Stimulated activated CD4-positive, alpha-beta T cell treated with anti-CD3 and anti-CD28 coated beads, TNF-alpha, amount 100 ng/mL, for 48 hours (primary cell): Measurements from ENCODE around the gene ERBB4.

Experiments
- DNase-seq, 3 donors: peaks; one replicate each; pipeline ENCODE4 v3.0.0-alpha.2; 2020; ENCODE audit warnings: low read depth in 3 of 3

The ERBB4 gene

DNA sequence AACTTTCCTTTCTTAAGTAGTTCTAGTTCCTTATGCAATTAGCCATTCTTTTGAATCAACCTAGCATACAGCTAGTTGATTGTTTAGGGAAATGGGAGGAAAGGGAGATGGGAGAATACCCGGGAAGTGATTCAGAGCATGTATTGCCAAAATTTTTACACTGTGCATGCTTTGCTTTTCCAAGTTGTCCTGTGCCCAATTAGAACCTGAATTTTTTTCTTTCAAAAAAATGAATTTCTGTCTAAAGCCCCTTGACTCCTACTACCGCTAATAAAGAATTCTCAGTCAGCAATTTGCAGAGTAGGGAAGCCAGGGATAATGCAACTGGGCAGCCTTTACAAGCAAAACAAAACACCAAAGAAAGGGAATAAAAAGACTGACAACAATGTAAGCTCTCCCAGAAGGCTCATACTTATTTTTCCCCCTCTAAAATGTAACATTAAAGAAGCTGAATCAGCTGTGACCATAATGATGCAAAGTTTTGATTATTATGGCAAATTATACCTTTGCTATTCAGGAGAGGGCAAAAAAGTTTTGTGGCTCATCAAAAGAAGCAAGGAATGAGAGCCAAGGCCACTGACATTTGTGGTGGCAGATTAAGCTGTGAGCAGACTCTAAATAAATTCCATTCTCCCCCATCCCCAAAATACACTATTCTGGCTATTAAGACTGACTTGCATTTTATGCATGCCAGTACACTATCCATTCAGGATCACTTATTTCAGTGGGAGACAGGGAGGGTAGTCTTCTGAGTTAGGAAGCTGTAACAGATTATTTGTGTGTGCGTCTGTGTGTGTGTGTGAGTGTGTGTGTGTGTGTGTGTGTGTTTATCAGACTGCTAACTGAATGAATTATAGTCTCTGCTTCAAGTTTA, 174.3 kb downstream of the ERBB4 start:
- DNase-seq: no peak

DNA sequence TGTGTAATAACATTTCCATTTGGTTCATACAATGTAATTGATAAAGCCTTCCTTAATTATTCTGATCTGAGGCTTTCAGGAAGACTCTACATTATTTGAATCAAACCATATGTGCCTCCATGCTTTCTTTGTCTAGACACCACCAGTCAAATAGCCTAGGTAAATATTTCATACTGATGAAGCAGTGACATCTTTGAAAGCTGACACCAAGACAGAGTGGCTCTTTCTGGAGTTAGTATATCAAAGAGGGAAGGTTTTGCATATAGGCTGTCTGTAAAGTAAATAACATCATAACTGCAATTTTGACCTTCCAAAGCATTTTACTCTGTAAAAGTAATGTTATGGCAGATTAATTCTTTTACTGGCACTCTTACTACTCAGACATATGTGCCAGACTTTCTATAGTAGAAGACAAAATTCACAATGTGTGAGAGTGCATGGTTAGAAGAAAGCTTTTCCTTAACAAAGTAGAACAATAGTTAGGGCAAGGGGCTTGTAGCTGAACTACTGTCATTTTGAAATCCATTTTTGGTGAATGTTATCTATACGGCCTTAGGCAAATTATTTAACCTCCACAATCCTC, 177.3 kb downstream of the ERBB4 start:
- DNase-seq: no peak

DNA sequence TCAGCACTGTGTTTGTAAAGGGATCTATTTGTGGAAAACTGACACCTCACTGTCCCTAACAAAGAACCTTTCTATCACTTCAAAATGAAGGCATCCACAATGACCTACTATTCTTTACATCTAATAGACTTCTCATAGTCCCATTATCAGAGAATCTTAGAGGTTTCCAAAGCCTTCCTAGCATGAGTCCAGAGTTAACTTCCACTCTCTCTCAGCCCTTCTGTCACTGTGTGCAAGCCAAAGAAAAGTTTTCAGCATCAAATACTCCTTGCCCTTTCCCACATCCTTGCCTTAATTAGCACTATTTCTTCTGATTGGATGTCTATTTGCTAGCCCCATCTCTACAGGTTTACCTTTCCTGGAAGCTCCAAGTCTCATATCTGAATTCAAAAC, 178.5 kb downstream of the ERBB4 start:
- DNase-seq: no peak

DNA sequence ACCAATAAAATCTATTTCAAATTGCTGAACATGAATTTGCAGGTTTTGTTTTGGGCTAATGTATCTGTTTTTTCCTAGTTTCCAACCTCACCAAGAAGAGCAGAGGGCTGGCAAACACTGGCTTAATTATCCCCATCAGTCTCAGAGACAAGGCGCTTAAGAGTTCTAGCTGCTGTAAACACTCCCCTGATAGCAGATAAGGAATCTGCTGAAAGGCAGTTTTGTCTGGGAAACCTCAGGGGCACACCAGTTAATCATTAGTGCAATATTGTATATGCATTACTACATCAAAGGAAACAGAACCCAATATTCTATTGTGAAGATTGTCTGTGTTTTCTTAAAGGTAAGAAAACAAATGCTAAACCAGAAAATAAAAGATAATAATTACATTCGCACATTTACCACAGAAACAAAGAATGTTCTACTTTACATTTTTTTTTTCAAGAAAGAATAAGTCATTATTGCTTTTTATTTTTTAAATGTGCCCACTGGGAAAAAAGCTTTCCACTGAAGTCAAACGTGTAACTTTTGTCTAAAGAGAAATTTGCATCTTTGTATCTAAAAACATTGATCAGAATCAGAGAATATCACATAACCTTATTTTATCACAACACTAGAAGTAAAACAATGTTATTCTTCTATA, 179.1 kb downstream of the ERBB4 start:
- no peak for DNase-seq

- no peak for DNase-seq
Observed at GRCh38 chr2:212357606-212358005, 181.0 kb downstream of the ERBB4 start.

DNA sequence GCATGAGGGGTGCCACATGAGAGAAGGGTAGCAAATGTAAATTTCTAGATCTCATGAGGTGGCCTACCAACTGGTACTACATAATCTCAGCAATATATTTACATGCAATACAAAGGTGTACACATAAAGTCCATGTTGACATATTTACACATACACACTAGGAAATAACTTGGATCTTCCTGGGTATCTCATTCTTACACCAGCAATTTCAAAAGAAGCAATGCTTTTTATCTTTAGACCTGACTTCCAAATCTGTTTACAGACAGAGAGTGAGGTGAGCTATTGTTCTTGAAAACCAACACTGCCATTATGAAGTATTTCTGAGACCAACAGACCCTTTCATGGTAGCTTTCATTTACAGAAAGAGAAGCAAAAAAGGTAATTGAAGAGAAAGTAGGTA, 184.2 kb downstream of the ERBB4 start:
- no peak for DNase-seq

DNA sequence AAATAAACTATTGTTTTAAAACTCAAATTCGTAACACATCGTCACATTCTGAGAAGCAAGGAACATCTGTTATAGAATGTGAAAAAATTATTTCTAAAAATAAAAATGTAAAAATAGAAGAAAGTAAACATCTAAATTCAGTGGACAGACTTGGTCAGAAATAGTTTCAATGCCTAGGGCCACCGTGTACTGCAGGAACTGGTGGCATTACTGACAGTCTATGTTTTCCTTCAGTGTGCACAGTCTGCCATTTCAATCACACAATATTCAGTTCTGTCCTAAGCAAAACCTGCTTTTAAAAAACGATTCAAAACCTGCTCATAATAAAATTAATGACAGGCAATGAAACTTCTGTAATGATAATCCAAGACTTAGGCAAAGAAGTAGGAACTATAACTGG, 190.1 kb downstream of the ERBB4 start:
- DNase-seq: no peak

DNA sequence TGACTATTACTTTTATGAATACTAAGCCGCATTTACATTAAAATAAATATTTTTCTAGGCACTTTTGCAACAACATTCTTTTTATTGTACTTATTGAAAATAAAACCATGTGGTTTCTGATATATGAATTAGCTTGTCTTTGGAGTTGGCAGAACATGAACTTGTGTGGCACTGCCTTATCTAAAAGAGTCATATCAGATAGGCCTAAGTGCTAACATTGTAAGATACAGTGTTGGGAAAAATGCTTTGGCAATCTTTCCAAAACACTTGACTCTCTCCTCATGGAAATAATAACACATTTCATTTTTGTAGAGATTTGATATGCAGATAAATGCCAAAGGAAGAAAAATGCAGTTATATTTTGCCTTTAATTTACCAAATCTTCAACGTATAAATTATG, 191.7 kb downstream of the ERBB4 start:
- no peak for DNase-seq

- no peak for DNase-seq
Observed at GRCh38 chr2:212345966-212346365, 192.6 kb downstream of the ERBB4 start.

DNA sequence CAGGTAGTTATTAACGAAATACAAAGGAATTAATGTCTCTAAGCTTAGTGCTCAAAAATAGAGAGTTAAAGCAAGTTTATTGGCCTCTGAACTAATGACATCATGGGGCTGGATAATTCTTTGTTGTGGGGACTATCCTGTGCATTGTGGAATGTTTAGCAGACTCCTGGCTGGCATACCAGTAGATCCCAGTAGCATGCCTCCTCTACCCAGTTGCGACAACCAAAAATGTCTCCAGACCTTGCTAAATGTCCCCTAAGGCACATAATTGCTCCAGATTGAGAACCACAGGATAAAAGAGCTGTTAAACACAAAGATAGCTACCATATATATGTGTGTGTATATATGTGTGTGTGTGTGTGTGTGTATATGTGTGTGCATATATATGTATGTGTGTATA, 194.5 kb downstream of the ERBB4 start:
- no peak for DNase-seq

GRCh38 chr2:212343167-212343566, 195.4 kb downstream of the ERBB4 start:
- DNase-seq: no peak

- DNase-seq: no peak
Observed at GRCh38 chr2:212337486-212338343, 200.9 kb downstream of the ERBB4 start.

DNA sequence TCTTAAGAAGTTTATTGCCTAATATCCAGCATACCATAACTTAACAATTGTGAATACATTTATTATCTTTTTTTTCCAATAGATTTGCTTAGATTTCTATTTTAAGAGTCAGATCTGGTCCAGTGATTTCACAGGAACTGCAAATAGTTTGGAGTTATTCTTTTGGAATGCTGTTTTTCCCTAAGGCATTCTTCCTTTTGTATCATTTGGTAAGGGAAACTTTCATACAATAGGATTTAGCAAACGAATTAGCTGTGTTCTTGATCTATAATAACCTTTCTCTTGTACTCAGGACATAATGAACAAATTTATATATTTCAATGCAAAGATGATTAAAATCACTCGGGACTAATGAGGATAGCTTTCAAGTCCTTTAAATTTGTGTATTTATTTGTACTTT, 201.6 kb downstream of the ERBB4 start:
- DNase-seq: no peak

GRCh38 chr2:212330263-212330662, 208.3 kb downstream of the ERBB4 start:
- DNase-seq: no peak

GRCh38 chr2:212328712-212329496, 209.7 kb downstream of the ERBB4 start:
- no peak for DNase-seq

DNA sequence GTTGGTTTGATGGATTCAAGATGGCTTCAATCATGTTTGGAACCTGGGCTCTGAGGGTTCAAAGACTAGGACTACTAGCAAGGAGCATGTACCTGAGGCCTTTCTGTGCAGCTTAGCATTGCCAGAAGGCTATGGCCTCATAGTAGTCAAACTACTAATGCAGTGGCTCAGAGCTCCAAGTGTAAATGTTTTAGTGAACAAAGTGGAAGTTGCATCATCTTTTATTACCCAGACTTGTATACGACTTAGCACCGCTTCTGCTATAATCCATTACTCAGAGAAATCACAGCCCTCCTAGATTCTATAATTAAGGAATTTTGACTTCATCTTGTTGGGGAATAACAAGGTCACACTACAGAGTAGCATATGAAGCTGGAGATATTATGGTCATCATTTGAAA, 210.5 kb downstream of the ERBB4 start:
- DNase-seq: no peak

DNA sequence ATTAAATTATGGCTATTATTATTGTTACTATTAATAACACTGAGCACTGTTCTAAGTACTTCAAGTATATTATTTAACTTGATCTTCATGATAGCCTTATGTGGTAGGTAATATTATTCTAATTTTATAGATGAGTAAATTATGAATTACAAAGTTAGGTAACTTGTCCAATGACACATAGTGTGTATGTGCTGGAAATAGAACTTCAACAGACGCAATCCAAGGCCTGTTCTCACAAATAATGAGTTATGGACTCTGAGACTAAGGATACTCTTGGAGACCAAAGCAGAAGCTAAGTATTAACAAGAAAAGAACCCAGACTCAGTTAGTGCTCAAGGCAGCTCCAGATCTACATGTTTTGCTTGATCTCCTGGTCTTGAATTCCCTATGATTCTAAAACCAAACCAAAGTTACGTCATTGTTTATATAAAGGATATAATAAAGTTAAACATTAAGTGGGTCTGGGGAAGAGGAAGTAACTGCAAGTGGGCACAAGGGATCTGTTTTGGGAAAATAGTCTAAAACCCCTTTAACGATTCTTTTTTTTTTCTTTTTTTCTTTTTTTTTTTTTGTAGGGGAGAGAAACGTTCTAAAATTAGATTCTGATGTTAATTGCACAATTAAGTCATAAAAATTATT, 211.3 kb downstream of the ERBB4 start:
- no peak for DNase-seq

DNA sequence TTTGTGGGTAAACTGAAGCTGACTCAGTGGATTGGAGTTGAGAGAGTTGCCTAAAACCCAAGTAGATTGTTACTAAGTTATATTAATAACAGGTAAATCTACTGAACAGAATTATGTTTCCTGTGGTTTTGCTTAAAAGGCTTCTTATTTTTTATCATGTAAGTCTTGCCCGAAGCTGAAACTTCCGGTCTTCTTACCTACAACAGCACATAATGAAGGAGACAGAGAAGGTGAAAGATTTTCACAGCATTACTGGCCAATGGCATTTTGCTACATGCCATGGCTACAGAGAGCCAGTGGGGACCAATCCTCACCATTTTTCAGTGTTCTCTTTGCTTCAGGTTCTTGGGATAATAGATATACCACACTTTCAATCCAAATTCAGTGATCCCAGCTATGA, 220.0 kb downstream of the ERBB4 start:
- no peak for DNase-seq

- no peak for DNase-seq
Observed at GRCh38 chr2:212314680-212315079, 223.9 kb downstream of the ERBB4 start.

- DNase-seq: no peak
Observed at GRCh38 chr2:212311807-212312404, 226.7 kb downstream of the ERBB4 start.
